Esophagus muscularis mucosa (tissue), 3 donors: ENCODE data around the gene LRMDA.
A peak's percentile ranks its signal among the peaks of the same experiment; 100 is the strongest.

Experiments used
- POLR2AphosphoS5 ChIP-seq, 2 donors: sonication (generic); formaldehyde crosslinking; IDR thresholded peaks; one replicate each; pipeline ENCODE4 v1.6.1; 2017; ENCODE audit warnings: antibody characterized with exemption in 2 of 2
- TF ChIP-seq, protein P1 (sequence below), 3 experiments: fragments of 200-600 bp in 2 of 3; fragments of 450-650 bp in 1 of 3; sonication (generic) in 2 of 3; IDR thresholded peaks; one replicate each; pipeline ENCODE4 v1.5.1; 2017 to 2019; ENCODE audit warnings: antibody characterized with exemption in 3 of 3, mild to moderate bottlenecking in 2 of 3, moderate library complexity in 1 of 3

- TF ChIP-seq, protein P1, sequence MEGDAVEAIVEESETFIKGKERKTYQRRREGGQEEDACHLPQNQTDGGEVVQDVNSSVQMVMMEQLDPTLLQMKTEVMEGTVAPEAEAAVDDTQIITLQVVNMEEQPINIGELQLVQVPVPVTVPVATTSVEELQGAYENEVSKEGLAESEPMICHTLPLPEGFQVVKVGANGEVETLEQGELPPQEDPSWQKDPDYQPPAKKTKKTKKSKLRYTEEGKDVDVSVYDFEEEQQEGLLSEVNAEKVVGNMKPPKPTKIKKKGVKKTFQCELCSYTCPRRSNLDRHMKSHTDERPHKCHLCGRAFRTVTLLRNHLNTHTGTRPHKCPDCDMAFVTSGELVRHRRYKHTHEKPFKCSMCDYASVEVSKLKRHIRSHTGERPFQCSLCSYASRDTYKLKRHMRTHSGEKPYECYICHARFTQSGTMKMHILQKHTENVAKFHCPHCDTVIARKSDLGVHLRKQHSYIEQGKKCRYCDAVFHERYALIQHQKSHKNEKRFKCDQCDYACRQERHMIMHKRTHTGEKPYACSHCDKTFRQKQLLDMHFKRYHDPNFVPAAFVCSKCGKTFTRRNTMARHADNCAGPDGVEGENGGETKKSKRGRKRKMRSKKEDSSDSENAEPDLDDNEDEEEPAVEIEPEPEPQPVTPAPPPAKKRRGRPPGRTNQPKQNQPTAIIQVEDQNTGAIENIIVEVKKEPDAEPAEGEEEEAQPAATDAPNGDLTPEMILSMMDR (IDR thresholded peaks at IDR 0.05) = peak; percentile 54 to 70 (median 67)
- no peak for TF ChIP-seq POLR2AphosphoS5 (IDR thresholded peaks at IDR 0.05)
Measured at GRCh38 chr10:76303682-76304316, 872.4 kb downstream of the LRMDA start.
